GM19463 (cell line): ENCODE data around the gene VARS2.
"Not testable (repeated sequence)": the region's sequence is repeated elsewhere in the genome, so short reads cannot be mapped to it uniquely, and the experiment has no call there.

Experiments
- ATAC-seq: cut with Tn5 transposase; IDR thresholded peaks from one replicate; pipeline ENCODE4 v1.9.1; 2021; ENCODE audit warnings: mild to moderate bottlenecking, moderate library complexity; ENCODE audit not compliant: unreplicated experiment

The VARS2 gene

GRCh38 chr6:30927080-30927479 lies 13.0 kb downstream of the VARS2 start:
- ATAC-seq, result not testable (repeated sequence)

- ATAC-seq, result no peak
Observed at GRCh38 chr6:30928677-30929076, 14.6 kb downstream of the VARS2 start.

GRCh38 chr6:30930506-30930905 lies 16.5 kb downstream of the VARS2 start:
- ATAC-seq, result no peak

- no peak for ATAC-seq
Observed at GRCh38 chr6:30931272-30931671, 17.2 kb downstream of the VARS2 start.

GRCh38 chr6:30931969-30932645 lies 18.1 kb downstream of the VARS2 start, which contains the start of gene SFTA2:
SFTA2 (minus strand) TSS chr6:30932170; CDS start chr6:30932096, 74 bp downstream.
- ATAC-seq, result no peak

GRCh38 chr6:30932665-30933365 lies 18.8 kb downstream of the VARS2 start:
- ATAC-seq, result no peak

DNA sequence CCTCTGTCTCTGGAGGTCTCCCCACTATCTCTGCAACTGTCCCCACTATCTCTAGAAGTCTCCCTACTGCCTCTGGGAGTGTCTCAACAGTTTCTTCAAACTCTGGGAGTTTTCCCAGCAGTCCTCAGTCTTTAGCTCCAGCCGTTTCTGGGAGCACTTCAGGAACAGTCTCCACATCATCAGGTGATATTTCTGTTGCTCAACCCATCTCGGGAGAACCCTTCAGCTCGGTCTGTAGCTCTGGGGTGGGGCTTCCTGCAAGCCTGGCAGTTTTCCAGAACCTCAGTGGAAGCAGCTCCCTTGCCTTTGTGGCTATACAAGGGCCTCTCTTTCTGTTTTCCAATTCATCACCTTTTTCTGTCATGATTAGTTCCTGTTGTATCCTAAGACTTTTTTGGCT lies 21.0 kb downstream of the VARS2 start:
- ATAC-seq, result no peak

- no peak for ATAC-seq
Observed at GRCh38 chr6:30937265-30937664, 23.2 kb downstream of the VARS2 start.

GRCh38 chr6:30938730-30939129 lies 24.7 kb downstream of the VARS2 start:
- ATAC-seq, result no peak

DNA sequence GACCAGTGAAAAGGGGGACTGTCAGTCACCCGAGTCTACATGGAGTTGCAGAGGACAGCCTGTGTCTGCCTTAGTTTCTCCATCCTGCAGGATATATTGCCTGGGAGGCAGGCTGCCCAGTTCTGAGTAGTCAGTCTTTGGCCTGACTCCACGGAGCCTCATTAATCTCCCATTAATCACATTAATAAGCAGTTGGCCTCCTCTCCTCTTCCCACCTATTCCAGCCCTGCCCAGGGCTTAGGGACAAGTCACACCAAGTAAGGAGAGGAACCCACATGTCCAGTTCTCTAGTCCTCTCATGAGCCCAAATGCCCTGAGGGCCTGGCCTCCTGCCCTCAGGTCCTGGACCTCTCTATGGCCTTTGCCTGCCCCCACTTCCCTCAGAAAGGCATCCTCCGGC lies 25.4 kb downstream of the VARS2 start:
- ATAC-seq, result no peak

- ATAC-seq, result no peak
Observed at GRCh38 chr6:30940361-30940986, 26.4 kb downstream of the VARS2 start, which contains the start of gene MUCL3. MUCL3 (plus strand) TSS chr6:30940973; CDS start chr6:30941000, 27 bp downstream.

- no peak for ATAC-seq
Observed at GRCh38 chr6:30942338-30943060, 28.5 kb downstream of the VARS2 start.

DNA sequence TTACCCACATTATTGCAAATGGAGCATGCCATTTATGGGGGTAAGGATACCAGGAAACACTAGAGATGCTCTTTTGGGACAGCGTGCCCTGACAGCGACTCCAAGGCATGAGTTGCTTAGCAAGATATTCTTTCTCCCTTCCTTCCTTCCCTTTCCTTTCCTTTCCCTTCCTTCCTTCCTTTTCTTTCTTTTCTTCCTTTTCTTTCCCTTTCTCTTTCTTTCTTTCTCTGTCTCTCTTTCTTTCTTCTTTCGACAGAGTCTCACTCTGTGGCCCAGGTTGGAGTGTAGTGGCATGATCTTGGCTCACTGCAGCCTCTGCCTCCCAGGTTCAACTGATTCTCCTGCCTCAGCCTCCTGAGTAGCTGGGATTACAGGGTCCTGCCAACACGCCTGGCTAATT lies 30.0 kb downstream of the VARS2 start:
- no peak for ATAC-seq

GRCh38 chr6:30945281-30945680 lies 31.2 kb downstream of the VARS2 start:
- ATAC-seq, result no peak

DNA sequence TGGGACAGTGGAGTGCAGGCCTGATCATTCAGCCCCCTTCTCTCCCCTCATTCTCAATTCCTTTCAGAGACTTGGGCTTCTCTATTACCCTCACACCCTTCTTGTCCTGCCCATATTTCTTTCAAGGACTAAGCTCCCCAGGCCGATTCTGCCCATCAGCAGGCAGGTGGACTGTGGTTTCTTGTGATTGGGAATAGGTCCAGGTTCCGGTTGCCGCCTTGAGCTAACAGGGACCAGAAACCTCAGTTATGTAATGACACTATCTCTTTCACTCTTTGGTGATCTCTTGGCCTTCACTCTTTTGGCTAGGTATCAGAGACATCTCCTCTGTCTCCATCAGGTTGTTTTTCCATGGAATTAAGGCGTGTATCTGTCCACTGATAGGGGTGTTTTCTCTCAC lies 33.2 kb downstream of the VARS2 start:
- ATAC-seq, result no peak

DNA sequence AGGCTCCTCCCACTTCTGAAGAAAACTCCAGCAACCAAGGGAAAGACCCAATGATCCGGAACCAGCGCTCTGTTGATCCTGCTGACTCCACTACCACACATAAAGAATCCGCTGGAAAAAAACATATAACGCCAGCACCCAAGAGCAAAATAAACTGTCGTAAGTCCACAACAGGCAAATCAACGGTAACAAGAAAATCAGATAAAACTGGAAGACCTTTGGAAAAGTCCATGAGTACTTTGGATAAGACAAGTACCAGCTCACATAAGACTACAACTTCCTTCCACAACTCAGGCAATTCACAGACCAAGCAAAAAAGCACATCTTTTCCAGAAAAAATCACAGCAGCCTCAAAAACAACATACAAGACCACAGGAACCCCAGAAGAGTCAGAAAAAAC lies 34.8 kb downstream of the VARS2 start:
- ATAC-seq, result no peak

- no peak for ATAC-seq
Observed at GRCh38 chr6:30951907-30952469, 38.0 kb downstream of the VARS2 start.

DNA sequence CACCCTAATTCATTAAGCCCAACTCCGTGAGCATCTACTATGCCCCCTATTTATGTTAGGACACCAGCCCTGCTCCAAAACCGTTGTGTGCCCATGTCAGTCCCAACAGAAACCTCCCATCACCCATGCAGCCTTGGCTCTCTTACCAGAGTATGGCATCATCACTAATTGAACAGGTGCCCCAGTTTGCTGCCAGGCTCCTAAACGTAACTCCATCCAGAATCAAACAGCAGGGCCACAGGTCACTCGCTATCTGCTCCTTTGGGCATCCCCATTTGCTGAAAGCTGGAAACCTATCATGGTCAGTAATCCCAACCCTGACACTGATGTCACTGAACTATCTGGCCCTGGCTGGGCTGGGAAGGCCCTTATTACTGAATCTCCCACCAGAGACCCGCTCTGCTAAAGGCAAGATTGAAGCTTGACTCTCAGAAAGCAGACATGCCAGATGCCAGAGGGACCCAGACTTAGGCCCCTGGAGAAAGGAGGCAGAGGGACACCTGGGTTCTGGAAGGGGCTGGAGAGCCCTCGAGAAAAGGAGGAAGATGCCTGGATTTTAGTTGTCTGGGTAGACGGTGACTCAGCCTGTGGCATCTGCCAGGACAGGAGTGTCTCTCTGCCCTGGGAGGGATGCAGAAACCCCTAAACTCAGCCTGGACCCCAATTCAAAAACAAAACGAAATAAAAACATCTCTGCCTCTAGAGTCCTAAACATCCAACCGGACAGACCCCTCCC lies 40.8 kb downstream of the VARS2 start:
- no peak for ATAC-seq

DNA sequence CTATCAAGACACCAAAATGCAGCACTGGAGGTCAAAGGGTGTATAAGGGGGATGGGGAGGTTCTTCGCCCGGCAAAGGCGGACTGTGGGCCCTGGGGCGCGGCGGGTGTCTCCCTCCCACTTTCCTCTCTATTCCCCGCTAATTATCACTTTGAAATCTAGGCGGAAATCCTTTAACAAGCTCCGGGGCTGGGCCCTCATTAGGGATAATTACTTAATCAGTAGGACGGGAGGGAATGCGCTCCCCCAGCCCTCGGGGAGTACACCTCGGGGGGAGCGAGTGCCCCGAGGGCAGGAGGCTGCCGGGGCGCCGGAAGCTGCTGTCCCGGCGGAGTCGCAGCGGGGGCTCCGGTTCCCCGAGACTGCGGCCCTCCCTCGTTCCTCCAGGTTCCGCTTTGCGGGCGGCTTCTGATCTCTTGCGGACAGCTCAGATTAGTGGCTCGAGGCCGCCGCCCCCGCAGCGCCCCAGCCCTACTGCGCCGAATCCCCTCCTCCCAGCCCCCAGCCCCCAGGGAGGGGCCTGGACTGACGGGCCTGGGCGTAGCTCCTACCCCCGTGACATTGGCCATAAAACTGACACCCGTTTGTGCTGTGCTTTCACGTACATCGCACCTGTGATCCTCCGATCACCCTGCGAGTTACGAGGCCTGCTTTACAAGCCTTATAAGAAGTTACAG lies 41.5 kb downstream of the VARS2 start:
- no peak for ATAC-seq

GRCh38 chr6:30957716-30958115 lies 43.7 kb downstream of the VARS2 start:
- no peak for ATAC-seq
